Spleen (tissue), 11 donors: ENCODE results near the gene MBD2. TPM values are rescaled to one million over a fixed set of nuclear protein-coding genes. Genes with fewer than 3 reads are reported as not detected.

ENCODE experiments used
- DNase-seq: peaks from one replicate; pipeline ENCODE4 v3.0.0-alpha.2; 2020
- H3K27ac ChIP-seq, 8 donors: fragments of 200-600 bp; sonication (generic) in 7 of 8; 1 replicate in 4 of 8; 2 replicates in 4 of 8; pipeline versions ENCODE4 v1.5.0 to v1.8.0; 2016 to 2021; ENCODE audit warnings: inconsistent platforms in 4 of 8, mild to moderate bottlenecking in 4 of 8, moderate library complexity in 1 of 8
- H3K27me3 ChIP-seq, 7 donors: fragments of 200-600 bp; sonication (generic) in 6 of 7; replicated peaks in 1 of 7; 1 replicate in 4 of 7; 2 replicates in 3 of 7; pipeline versions ENCODE4 v1.5.0 to v1.8.0; 2016 to 2021; ENCODE audit warnings: inconsistent platforms in 3 of 7, mild to moderate bottlenecking in 1 of 7
- H3K36me3 ChIP-seq, 6 donors: fragments of 200-600 bp; sonication (generic) in 5 of 6; 1 replicate in 4 of 6; 2 replicates in 2 of 6; pipeline versions ENCODE4 v1.5.0 to v1.8.0; 2016 to 2021; ENCODE audit warnings: inconsistent platforms in 2 of 6
- H3K4me1 ChIP-seq, 6 donors: fragments of 200-600 bp; sonication (generic) in 5 of 6; 1 replicate in 3 of 6; 2 replicates in 3 of 6; pipeline versions ENCODE4 v1.5.0 to v1.8.0; 2016 to 2021; ENCODE audit warnings: inconsistent platforms in 3 of 6
- H3K4me3 ChIP-seq, 8 donors: fragments of 200-600 bp; sonication (generic) in 7 of 8; 1 replicate in 4 of 8; 2 replicates in 4 of 8; pipeline versions ENCODE4 v1.5.0 to v1.8.0; 2016 to 2021; ENCODE audit warnings: inconsistent platforms in 4 of 8, mild to moderate bottlenecking in 4 of 8, moderate library complexity in 2 of 8
- H3K9me3 ChIP-seq, 8 donors: fragments of 200-600 bp; sonication (generic) in 7 of 8; 1 replicate in 4 of 8; 2 replicates in 4 of 8; pipeline versions ENCODE4 v1.5.0 to v1.8.0; 2016 to 2021; ENCODE audit warnings: inconsistent platforms in 4 of 8
- POLR2A ChIP-seq, 3 donors: fragments of 450-650 bp; IDR thresholded peaks; one replicate each; pipeline ENCODE4 v1.5.1; 2017; ENCODE audit warnings: antibody characterized with exemption in 3 of 3, mild to moderate bottlenecking in 1 of 3
- POLR2AphosphoS5 ChIP-seq, 3 donors: sonication (generic); formaldehyde crosslinking; IDR thresholded peaks; one replicate each; pipeline ENCODE4 v1.5.1; 2017; ENCODE audit warnings: antibody characterized with exemption in 3 of 3
- WGBS, 5 donors: extraction: QIAGEN DNeasy Blood & Tissue Kit in 3 of 5; methylation state at CpG; one replicate each; pipeline versions ENCODE4 v1.1.5 to v1.1.7; 2013 to 2018; 5-methylcytosine and 5-hydroxymethylcytosine counted together
- intact Hi-C: fragments of 100-400 bp; cut with DNase I; formaldehyde crosslinking; loops from one replicate; pipeline ENCODE4 v1.15.0; 2023; ENCODE audit warnings: low total_unique reads
- polyA plus RNA-seq, 3 donors: library from polyadenylated mRNA; stranded (reverse); fragments of 200-250 nt; gene quantifications; one replicate each; pipeline ENCODE4 v1.2.1, GENCODE V29; 2013
- total RNA-seq, 7 donors: library from RNA; depleted of rRNA in 3 of 7; stranded (reverse); fragments of >200 nt in 3 of 7; fragmentation: NEBNext Ultra II Directional in 4 of 7; extraction: Animal tissue kit (Norgen Biotek cat#: 25700) in 4 of 7; gene quantifications; one replicate each; pipeline versions ENCODE4 v1.1.0 to v1.2.1, GENCODE V29; 2016 to 2021
- TF ChIP-seq, protein P1 (sequence below), 11 experiments: fragments of 200-600 bp in 7 of 11; fragments of 450-650 bp in 4 of 11; sonication (generic) in 4 of 11; IDR thresholded peaks in 8 of 11; conservative IDR thresholded peaks in 3 of 11; 1 replicate in 7 of 11; 2 replicates in 4 of 11; pipeline versions ENCODE4 v1.4.0 to v1.8.0; 2016 to 2021; ENCODE audit warnings: antibody characterized with exemption in 11 of 11, inconsistent platforms in 4 of 11, mild to moderate bottlenecking in 1 of 11
- donor health status: healthy with polysubstance abuse.
- donor health status: DM: no; HTN: no; CAD: no; lungs with moderate emphysema.
- donor health status: DM: no; HTN: no; CAD: no.
- donor health status: Bipolar disorder and iron deficiency.
- donor health status: healthy.
- donor health status: DM: no; HTN: no; CAD: no.
- donor health status: DM: yes; HTN: yes; CAD: no.

MBD2 gene
- total and polyA plus RNA-seq, 10 donors = 40.7 to 119 (median 54.9) TPM

DNA sequence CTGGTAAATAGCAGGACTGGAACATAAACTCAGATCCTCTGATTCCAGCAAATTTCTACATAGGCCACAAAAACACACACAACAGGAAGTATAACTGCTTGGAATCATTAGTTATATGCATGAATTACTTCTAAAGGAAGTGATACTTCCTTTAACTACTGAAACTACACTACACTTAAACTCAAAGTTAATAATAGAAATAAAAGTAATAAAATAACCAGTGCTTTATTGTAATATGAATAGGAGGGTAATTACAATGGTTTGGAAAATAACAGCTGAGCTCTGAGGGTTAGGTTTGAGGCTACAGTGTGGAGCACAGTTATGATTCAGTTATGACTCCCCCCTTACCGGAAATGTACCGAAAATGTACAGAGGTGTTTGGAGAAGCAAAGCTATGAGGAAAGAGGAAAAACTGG, 26.4 kb upstream of the MBD2 start:
- WGBS, 5 donors = 19 to 35% (median 25%) methylated on average over 2 of the region's 2 CpGs
- intact Hi-C loops = no loop called here
- Histone ChIP-seq H3K27me3 (no peaks in the 10 kb centered on the region), H3K4me3 (no peak overlapping the region), H3K9me3 (no peaks in the 10 kb centered on the region), H3K4me1 (peaks cover 13 to 47% (median 31%) of the 10 kb centered on the region in 6 donors), H3K27ac (peak overlapping the region in 6 of 8 donors; percentile 46 to 74 (median 66)), H3K36me3 (no peaks in the 10 kb centered on the region)
- no peak for DNase-seq
- no peak for TF ChIP-seq POLR2A (IDR thresholded peaks at IDR 0.05)
- TF ChIP-seq, protein P1, sequence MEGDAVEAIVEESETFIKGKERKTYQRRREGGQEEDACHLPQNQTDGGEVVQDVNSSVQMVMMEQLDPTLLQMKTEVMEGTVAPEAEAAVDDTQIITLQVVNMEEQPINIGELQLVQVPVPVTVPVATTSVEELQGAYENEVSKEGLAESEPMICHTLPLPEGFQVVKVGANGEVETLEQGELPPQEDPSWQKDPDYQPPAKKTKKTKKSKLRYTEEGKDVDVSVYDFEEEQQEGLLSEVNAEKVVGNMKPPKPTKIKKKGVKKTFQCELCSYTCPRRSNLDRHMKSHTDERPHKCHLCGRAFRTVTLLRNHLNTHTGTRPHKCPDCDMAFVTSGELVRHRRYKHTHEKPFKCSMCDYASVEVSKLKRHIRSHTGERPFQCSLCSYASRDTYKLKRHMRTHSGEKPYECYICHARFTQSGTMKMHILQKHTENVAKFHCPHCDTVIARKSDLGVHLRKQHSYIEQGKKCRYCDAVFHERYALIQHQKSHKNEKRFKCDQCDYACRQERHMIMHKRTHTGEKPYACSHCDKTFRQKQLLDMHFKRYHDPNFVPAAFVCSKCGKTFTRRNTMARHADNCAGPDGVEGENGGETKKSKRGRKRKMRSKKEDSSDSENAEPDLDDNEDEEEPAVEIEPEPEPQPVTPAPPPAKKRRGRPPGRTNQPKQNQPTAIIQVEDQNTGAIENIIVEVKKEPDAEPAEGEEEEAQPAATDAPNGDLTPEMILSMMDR (IDR thresholded peaks at IDR 0.05 in 8 of 11, conservative IDR thresholded peaks at IDR 0.05 in 3 of 11) = no peak
- no peak for TF ChIP-seq POLR2AphosphoS5 (IDR thresholded peaks at IDR 0.05)

DNA sequence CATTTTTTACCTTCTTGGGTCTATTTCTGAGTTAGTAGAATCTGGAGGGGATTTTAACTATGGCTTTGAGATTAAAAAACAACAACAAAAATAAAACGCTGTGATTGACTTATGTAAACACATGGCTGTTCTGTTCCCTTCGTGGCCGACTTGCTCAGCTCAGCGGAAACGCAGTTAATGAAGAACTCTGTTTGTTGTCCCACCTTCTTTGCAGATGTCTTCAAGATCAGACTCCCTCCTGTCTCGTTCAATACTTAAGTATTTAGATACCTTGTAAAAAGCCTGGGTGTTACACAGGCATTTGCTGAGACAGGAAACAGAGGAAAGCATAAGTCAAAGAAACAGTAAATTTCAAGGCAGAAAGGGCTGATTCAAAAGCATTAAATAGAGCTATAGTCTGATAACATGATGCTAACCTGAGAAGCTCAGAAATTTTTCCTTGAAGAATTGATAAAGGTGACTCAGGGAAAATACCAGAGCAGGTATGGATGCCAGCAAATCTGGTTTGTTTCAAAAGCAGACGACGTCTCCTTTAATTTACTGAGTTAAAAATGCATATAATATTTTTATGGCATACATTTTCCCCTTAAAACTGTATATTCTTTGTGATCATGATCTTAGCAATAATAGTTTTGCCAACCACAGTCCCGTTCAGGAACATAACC, 23.2 kb upstream of the MBD2 start:
- H3K36me3 ChIP-seq = no peaks in the 10 kb centered on the region
- DNase-seq = no peak
- H3K4me3 ChIP-seq = no peak overlapping the region
- H3K4me1 ChIP-seq = peaks cover 13 to 45% (median 30%) of the 10 kb centered on the region in 6 donors
- 58 to 70% (median 62%) methylated on average over 9 of the region's 9 CpGs for WGBS, 5 donors
- peak overlapping the region in 6 of 8 donors; percentile 47 to 71 (median 61) for H3K27ac ChIP-seq
- no peaks in the 10 kb centered on the region for H3K27me3 ChIP-seq
- H3K9me3 ChIP-seq = no peaks in the 10 kb centered on the region
- intact Hi-C loops = no loop called here
- no peak for TF ChIP-seq POLR2A (IDR thresholded peaks at IDR 0.05)
- no peak for TF ChIP-seq POLR2AphosphoS5 (IDR thresholded peaks at IDR 0.05)
- TF ChIP-seq, protein P1 (IDR thresholded peaks at IDR 0.05 in 8 of 11, conservative IDR thresholded peaks at IDR 0.05 in 3 of 11) = no peak

DNA sequence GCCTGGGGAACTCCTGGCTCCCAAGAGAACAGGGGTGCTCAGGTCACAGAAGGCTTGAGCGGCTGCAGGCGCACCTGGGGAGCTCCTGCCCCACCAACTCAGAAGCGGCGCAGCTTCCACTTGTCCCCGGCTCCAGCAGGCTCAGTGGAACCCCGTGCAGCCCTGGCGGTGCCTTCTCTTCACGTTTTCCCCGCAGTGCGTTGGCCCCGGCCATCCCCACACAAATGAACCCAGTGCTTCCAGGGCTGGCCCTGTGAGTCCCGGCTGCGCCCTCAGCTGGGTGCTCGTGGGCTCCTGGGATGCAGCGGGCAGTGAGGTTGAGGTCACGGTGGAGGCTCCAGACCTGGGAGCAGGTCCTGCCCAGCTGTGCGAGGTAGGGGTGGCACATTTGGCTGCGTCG, 17.9 kb upstream of the MBD2 start:
- no peaks in the 10 kb centered on the region for H3K36me3 ChIP-seq
- WGBS, 5 donors = 89 to 97% (median 97%) methylated on average over 6 to 19 of the region's 19 CpGs
- DNase-seq = no peak
- intact Hi-C loops = no loop called here
- H3K27ac ChIP-seq = no peak overlapping the region
- no peak overlapping the region for H3K4me3 ChIP-seq
- no peaks in the 10 kb centered on the region for H3K27me3 ChIP-seq
- no peaks in the 10 kb centered on the region for H3K9me3 ChIP-seq
- peaks cover 0 to 39% (median 26%) of the 10 kb centered on the region in 6 donors for H3K4me1 ChIP-seq
- TF ChIP-seq, protein P1 (IDR thresholded peaks at IDR 0.05 in 8 of 11, conservative IDR thresholded peaks at IDR 0.05 in 3 of 11) = no peak
- TF ChIP-seq POLR2AphosphoS5 (IDR thresholded peaks at IDR 0.05) (no peak), POLR2A (IDR thresholded peaks at IDR 0.05) (no peak)

DNA sequence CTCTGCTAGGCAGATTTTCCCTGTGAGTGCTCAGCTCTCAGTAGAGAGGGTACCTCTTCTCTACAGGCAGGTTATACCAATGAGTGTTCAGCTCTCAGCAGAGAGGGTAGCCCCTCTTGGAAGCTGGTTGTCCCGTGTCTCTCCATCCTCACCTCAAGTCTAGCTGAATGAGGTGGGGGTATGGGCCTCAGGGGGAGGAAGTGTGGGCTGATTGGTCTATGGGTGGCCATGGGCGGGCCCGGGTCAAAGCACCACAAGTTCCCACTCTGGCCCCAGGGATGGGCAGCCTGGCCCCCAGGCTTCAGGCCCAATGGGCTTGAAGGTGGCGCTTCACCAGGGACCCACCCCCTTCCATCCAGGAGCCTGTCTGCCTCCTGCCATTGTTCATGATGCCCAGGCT, 17.0 kb upstream of the MBD2 start:
- 66 to 87% (median 72%) methylated on average over 3 to 4 of the region's 4 CpGs for WGBS, 5 donors
- no peak for DNase-seq
- H3K27me3 ChIP-seq = no peaks in the 10 kb centered on the region
- H3K27ac ChIP-seq = peak overlapping the region in 4 of 8 donors; percentile 59 to 79 (median 78)
- intact Hi-C loops = no loop called here
- peaks cover 0 to 32% (median 20%) of the 10 kb centered on the region in 6 donors for H3K4me1 ChIP-seq
- TF ChIP-seq, protein P1 (IDR thresholded peaks at IDR 0.05 in 8 of 11, conservative IDR thresholded peaks at IDR 0.05 in 3 of 11) = no peak
- TF ChIP-seq POLR2A (IDR thresholded peaks at IDR 0.05) (no peak), POLR2AphosphoS5 (IDR thresholded peaks at IDR 0.05) (no peak)
- H3K36me3 ChIP-seq = no peaks in the 10 kb centered on the region
- no peaks in the 10 kb centered on the region for H3K9me3 ChIP-seq
- no peak overlapping the region for H3K4me3 ChIP-seq
